Esophagus muscularis mucosa (tissue), 4 donors: ENCODE measurements around the gene GYPC.

Source experiments
- EP300 ChIP-seq: sonication (generic); formaldehyde crosslinking; IDR thresholded peaks from one replicate; pipeline ENCODE4 v1.6.1; 2017; ENCODE audit warnings: antibody characterized with exemption
- POLR2A ChIP-seq: fragments of 450-650 bp; IDR thresholded peaks from one replicate; pipeline ENCODE4 v1.6.1; 2017; ENCODE audit warnings: antibody characterized with exemption, moderate library complexity, mild to moderate bottlenecking, low read depth
- POLR2AphosphoS5 ChIP-seq, 2 donors: sonication (generic); formaldehyde crosslinking; IDR thresholded peaks; one replicate each; pipeline ENCODE4 v1.6.1; 2017; ENCODE audit warnings: antibody characterized with exemption in 2 of 2
- TF ChIP-seq, protein P1 (sequence below), 3 experiments: fragments of 200-600 bp in 2 of 3; fragments of 450-650 bp in 1 of 3; sonication (generic) in 2 of 3; IDR thresholded peaks; one replicate each; pipeline ENCODE4 v1.5.1; 2017 to 2019; ENCODE audit warnings: antibody characterized with exemption in 3 of 3, mild to moderate bottlenecking in 2 of 3, moderate library complexity in 1 of 3

DNA sequence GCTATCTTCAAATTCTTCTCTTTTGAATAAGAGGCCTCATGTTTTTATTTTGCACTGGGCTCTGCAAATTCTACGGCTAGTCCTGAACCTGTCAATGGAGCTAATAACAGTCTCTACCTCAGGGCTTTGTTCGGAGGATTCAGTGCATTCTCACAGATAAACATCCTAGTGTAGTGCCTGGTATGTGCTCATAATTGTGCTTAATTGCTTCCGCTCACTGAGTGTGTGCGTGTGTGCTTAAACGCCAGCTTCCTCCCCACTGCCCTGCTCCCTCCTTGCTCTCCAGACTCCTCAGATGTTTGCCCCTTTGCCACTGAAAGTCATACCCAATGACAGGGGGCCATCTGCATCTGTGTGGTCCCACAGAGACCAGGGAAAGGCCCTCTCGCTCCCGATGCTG lies 6.7 kb downstream of the GYPC start:
- TF ChIP-seq, protein P1, sequence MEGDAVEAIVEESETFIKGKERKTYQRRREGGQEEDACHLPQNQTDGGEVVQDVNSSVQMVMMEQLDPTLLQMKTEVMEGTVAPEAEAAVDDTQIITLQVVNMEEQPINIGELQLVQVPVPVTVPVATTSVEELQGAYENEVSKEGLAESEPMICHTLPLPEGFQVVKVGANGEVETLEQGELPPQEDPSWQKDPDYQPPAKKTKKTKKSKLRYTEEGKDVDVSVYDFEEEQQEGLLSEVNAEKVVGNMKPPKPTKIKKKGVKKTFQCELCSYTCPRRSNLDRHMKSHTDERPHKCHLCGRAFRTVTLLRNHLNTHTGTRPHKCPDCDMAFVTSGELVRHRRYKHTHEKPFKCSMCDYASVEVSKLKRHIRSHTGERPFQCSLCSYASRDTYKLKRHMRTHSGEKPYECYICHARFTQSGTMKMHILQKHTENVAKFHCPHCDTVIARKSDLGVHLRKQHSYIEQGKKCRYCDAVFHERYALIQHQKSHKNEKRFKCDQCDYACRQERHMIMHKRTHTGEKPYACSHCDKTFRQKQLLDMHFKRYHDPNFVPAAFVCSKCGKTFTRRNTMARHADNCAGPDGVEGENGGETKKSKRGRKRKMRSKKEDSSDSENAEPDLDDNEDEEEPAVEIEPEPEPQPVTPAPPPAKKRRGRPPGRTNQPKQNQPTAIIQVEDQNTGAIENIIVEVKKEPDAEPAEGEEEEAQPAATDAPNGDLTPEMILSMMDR (IDR thresholded peaks at IDR 0.05), result no peak
- TF ChIP-seq EP300 (no peak), POLR2A (no peak), POLR2AphosphoS5 (IDR thresholded peaks at IDR 0.05) (no peak)
